Limb (tissue), 2 donors: ENCODE results near the gene RSRC1.
"Not testable (repeated sequence)": the region's sequence is repeated elsewhere in the genome, so short reads cannot be mapped to it uniquely, and the experiment has no call there.

ENCODE experiments used
- DNase-seq, 2 donors: peaks; one replicate each; pipeline ENCODE4 v3.0.0-alpha.2; 2016; ENCODE audit errors: extremely low spot score in 2 of 2

RSRC1 gene, protein sequence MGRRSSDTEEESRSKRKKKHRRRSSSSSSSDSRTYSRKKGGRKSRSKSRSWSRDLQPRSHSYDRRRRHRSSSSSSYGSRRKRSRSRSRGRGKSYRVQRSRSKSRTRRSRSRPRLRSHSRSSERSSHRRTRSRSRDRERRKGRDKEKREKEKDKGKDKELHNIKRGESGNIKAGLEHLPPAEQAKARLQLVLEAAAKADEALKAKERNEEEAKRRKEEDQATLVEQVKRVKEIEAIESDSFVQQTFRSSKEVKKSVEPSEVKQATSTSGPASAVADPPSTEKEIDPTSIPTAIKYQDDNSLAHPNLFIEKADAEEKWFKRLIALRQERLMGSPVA

GRCh38 chr3:158109804-158110657 lies at the start of gene RSRC1:
TSS of gene RSRC1 (plus strand) at chr3:158110089. CDS start at chr3:158122105, 12,016 bp downstream.
- DNase-seq = peak; percentile 89 to 94

DNA sequence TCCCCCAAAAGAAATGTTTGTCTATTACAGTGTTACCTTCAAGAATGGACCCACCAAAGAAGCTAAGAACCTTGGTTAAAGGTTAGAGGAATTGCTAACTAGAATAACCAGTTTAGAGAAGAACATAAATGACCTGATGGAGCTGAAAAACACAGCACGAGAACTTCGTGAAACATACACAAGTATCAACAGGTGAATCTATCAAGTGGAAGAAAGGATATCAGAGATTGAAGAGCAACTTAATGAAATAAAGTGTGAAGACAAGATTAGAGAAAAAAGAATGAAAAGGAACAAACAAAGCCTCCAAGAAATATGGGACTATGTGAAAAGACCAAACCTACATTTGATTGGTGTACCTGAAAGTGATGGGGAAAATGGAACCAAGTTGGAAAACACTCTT lies 44.3 kb upstream of the RSRC1 start:
- not testable (repeated sequence) for DNase-seq

DNA sequence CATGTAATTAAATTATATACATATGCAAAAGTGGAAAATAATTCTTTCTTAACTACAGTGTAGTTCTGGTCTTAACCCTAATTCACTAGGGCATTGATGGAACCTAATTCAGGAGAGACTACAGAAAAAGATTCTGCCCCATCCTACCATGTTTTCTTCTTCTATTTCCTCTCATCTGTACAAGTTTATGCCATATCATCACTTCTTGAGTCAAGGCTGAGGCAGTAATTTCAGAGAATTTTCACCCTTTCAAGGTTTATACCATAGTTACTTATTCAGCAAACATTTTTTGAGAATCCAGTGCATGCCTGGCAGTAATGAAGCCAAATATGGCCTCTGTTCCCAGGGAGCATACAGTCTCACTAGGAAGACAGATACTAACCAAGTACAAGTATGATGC lies 37.1 kb upstream of the RSRC1 start:
- no peak for DNase-seq

DNA sequence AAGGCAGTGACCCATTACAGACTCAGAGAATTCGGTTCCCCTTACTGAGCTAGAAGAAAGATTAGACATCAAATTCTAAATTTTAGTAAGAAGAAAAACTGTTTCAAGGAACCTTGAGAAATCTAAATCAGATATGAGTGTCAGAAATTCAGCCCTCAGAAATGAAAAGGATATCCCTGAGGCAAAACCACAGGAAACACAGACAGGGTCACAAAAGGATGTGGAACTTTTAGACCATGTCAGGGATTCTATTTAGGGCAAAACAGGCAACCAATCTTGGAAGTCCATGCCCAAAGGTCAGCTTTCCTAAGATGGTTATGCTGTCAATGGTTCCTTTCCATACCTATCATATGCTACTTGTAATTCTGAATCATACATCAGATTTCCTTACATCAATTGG lies 35.3 kb upstream of the RSRC1 start:
- no peak for DNase-seq

DNA sequence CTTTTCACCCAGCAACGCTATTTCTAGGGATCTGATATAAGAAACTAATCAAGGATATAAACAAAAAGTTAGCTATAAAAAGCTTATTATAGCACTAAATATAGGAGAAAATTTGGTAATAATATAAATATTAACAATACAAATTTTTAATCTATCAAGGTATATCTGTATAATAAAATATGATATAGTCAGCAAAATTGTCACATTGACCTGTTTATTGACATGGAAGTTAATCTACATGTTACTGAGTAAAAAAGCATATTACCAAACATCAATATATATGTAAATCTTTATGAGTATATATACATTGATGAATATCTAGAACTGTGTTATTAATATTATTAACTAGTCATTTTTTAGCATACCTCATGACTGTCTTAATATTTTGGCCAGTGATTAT lies 30.3 kb upstream of the RSRC1 start:
- no peak for DNase-seq

DNA sequence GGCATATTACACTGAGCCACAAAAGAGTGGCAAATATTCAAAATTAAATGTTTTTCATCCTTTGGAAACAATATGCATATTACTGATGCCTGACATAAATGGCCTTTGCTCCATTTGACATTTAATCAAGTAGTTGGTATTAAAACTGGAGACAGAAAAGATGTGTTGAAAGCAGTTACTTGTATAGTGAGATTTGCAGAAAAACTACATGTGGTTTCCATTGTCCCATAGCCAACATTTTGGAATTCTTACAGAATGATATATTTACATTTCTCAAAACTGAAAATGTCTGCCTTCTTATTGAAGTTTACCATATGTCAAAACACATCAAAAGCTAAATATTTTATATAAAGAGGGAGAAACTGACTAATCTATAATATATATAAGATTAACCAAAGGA lies 25.2 kb upstream of the RSRC1 start:
- no peak for DNase-seq

GRCh38 chr3:158085358-158085757 lies 24.5 kb upstream of the RSRC1 start:
- no peak for DNase-seq

- DNase-seq = no peak
These were observed 24.0 kb upstream of the RSRC1 start for GRCh38 chr3:158085931-158086330.

DNA sequence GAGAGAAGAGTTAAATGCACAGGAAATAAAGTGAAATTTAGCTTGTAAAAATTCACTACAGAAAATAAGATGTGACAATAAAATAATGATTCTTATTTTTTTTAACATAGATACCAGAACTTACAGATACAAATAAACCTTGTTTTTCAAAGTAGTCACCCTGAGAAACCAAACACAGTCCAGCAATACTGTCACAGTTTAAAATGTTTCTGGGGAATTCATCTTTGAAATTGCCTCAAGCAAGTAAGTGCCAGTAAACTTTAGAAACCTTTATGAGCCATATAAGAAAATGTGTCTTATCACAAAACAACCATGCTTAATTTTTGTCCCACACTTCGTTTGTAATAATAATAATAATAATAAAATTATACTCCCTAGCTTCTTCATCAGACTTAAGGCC lies 23.5 kb upstream of the RSRC1 start:
- DNase-seq = no peak

DNA sequence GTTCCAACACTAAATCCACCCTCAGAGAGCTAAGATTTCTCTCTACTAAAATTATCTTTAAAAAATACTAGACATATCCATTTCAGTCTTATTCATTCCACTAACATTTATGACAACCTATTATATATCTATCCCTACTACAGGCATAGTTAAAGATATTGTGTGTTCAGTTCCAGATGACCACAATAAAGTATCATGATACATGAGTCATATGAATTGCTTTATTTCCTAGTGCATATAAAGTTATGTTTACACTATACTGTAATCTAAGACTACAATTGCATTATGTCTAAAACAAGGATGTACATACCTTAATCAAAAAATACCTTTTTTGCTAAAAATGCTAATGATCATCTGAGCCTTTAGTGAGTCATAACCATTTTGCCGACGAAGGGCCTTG lies 23.1 kb upstream of the RSRC1 start:
- DNase-seq = no peak

GRCh38 chr3:158091531-158091930 lies 18.4 kb upstream of the RSRC1 start:
- no peak for DNase-seq

- no peak for DNase-seq
These were observed 16.4 kb upstream of the RSRC1 start for GRCh38 chr3:158093526-158093925.

- peak in 1 of 2 donors; percentile 63 for DNase-seq
These were observed 15.4 kb upstream of the RSRC1 start for GRCh38 chr3:158094235-158095110.

DNA sequence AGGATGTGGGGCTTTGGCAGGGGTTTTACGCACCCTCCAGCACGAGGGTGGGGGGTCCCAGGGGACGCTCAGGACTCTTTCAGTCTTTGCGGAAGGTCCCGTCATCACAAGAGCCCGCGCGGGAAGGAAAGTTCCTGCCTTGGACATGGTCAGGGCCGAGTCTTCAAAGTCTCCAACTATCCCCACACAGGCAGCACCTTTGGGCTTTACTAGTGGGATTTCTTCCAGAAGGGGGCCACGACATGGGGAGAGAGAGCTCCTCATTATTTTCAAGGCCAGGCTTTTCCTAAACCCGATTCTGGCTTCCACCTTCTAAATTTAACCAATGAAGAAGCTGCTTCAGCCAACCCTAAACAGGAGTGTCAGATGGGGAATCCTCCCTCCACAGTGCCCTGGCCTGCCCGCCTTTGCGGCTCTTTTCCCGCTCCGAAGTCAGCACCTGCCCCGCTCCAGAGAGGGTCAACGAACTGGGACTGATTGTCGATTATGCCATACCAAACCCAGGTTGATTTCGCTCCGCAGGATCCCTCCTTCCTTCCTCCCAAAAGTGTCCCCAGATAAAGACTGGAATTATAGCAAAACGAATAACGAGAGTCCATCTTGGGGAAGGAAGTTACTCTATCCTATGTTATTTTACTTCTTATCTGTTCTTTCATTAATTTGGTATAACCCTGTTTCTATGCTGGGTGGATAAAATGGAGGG lies 14.6 kb upstream of the RSRC1 start:
- DNase-seq = peak in 1 of 2 donors; percentile 63

DNA sequence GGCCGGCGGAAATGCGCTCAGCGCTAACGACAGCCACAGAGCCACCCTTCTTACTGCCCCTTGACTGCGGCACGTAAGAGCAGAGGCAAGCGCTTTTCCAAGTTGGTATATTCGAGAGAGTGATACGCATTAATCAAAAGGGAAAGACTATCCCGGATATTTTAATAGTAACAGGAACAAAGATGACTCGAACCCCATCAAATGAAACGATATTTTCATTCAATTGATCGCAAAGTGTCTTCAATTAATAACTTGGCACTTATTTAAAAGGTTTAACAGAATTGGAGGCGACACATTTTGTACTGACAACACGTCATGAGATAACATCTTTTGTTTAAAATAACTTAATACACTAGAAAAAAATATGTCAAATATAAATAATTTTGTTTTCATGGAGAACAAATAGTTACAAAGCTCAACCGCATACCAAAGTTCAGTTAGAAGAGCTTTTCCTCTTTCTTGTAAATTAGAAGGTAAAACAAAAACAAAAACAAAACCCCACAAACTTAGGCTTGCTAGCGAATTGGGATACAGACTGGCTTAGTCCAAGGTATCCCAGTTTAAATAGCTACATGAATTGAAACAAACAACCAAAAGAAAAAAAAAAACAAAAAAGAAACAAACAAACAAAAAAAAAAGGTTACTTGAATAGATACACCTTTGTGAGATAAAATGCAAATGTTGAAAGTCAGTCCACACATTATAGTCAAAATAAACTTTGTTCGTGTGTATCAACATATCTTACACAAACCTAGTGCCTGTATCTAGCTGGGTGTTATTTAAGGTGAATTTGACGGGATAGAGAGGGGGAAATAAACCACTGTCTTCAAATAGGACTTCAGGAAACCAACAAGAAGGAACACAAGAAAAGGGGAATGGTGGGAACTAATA lies 13.8 kb upstream of the RSRC1 start:
- no peak for DNase-seq

- DNase-seq = no peak
These were observed 12.8 kb upstream of the RSRC1 start for GRCh38 chr3:158097081-158097592.

DNA sequence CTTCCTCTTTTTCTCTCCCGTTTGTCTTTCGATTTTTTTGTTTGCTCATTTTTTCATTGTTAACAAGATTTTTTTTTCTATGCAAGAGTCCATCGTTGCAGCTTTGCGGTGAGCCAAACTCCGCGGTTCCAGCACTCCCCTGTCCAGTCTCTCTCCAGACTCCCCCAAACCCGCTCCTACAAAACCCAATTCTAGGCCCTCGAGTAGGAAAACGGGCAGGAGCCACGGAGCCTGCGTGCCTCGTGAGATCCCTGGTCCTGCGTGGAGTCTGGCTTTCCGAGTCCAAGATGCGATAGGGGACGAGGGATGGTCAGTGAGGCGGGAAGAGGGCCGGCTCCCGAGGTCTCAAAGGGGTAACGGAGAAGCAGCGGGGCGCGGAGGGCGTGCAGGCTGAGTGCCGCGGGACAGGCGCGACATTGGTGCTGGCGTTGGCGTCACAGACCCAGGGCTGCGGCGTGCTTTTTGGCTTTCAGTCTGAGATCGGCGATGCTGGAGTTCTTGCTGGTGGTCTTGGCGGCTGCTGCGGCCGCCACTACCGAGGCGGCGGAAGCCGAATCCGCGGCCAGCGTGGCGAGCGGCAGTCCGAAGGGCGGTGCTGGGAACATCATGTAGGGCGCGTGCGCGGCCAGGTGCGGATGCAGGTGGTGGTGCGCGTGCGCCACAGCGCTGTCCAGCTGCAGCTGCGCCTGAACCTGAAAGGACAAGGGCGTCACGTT lies 12.1 kb upstream of the RSRC1 start:
- peak in 1 of 2 donors; percentile 82 for DNase-seq

GRCh38 chr3:158098309-158098639 lies 11.6 kb upstream of the RSRC1 start:
- no peak for DNase-seq

GRCh38 chr3:158098834-158099424 lies 11.0 kb upstream of the RSRC1 start:
- peak in 1 of 2 donors; percentile 30 for DNase-seq
